GM18907 (cell line): Measurements from ENCODE around the gene AGER.
"Not testable (repeated sequence)": the region's sequence is repeated elsewhere in the genome, so short reads cannot be mapped to it uniquely, and the experiment has no call there.

Source experiments
- ATAC-seq: cut with Tn5 transposase; IDR thresholded peaks from one replicate; pipeline ENCODE4 v1.9.1; 2021; ENCODE audit warnings: mild to moderate bottlenecking, moderate library complexity; ENCODE audit not compliant: unreplicated experiment

Gene AGER

GRCh38 chr6:32187725-32188380 lies 3.8 kb upstream of the AGER start:
- not testable (repeated sequence) for ATAC-seq

DNA sequence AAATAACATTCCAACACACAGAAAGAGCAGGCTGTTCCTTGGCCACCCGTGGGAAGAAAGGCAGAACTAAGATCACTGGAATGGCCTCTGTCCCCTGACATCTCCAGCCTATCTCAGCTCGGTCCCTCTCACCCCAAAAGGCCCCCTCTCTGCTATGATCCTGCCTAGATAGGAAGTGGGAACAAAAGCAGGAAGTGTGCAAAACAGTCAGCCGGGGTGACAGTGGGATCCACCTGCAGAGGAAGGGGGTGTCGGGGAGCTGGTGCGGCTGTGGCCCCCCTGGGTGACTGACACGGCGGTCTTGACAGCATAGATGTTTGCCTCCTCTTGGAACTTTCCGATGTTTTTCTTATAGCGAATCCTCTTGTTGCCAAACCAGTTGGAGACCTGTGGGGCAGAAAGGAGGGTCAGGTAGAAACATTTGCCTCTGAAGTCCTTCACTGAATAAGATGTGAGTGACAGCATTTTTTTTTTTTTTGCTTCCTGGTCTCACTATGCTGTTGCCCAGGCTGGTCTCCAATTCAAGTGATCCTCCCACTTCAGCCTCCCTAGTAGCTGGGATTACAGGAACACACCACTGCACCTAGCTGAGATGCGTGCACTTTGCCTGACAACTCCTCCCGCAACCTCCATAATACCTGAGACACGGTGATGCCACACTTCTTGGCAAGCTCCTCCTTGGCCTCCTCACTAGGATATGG lies 3.1 kb upstream of the AGER start:
- ATAC-seq, result no peak

- ATAC-seq, result not testable (repeated sequence)
Observed at GRCh38 chr6:32186151-32186840, 2.2 kb upstream of the AGER start.

DNA sequence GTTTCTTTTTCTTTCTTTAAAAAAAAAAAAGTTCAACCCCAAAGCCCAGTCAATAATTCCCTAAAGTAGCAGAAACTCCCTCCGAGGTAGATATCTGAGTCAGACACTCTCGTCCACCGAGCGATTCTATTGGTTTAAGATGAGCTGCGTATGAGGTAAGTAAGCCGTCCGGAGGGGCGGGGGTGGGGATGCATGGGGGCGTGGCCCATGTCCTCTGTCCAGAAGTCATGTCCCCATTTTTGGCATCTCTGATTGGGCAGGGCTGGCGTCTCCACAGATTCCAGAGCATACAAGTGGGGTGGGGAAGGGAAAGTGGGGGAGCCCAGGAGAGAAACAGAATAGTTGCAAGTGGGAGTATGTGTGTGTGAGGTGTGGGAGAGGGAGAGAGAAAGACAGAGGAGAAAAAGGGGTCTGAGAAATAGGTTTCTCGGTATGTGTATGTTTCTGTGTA lies 1.7 kb upstream of the AGER start:
- not testable (repeated sequence) for ATAC-seq

- no peak for ATAC-seq
Observed at GRCh38 chr6:32183483-32184083, 470 bp downstream of the AGER start.

- no peak for ATAC-seq
Observed at GRCh38 chr6:32183030-32183429, 1.0 kb downstream of the AGER start.

GRCh38 chr6:32182555-32182981 lies 1.5 kb downstream of the AGER start:
- ATAC-seq, result no peak

- ATAC-seq, result no peak
Observed at GRCh38 chr6:32181915-32182529, 2.0 kb downstream of the AGER start.

DNA sequence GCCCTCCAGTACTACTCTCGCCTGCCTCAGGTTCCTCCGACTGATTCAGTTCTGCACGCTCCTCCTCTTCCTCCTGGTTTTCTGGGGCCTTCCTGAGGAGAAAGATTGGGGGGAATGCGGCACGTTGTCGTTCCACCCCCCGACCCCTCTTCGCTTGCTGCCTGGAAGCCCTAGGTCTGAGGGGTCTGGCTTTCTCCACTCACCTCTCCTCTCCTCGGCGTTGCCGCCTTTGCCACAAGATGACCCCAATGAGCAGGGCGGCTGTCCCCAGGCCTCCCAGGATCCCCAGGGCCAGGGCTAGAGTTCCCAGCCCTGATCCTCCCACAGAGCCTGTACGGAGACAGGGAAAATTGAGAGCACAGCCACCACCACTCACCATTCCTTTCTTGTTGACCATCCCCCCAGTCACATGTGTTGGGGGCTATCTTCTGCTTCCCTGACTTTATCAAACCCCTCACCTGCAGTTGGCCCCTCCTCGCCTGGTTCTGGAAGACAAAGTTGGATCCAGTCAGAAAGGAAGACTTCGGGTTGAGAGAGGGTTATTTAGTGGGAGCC lies 2.8 kb downstream of the AGER start:
- no peak for ATAC-seq

GRCh38 chr6:32179766-32180405 lies 4.2 kb downstream of the AGER start:
- no peak for ATAC-seq

GRCh38 chr6:32178547-32179440 lies 5.3 kb downstream of the AGER start:
- ATAC-seq, result no peak

- peak; percentile 79 for ATAC-seq
Observed at GRCh38 chr6:32177788-32178546, 6.1 kb downstream of the AGER start, which contains the start of gene RNF5. RNF5 (plus strand) TSS chr6:32178405; CDS start chr6:32178512, 107 bp downstream.

DNA sequence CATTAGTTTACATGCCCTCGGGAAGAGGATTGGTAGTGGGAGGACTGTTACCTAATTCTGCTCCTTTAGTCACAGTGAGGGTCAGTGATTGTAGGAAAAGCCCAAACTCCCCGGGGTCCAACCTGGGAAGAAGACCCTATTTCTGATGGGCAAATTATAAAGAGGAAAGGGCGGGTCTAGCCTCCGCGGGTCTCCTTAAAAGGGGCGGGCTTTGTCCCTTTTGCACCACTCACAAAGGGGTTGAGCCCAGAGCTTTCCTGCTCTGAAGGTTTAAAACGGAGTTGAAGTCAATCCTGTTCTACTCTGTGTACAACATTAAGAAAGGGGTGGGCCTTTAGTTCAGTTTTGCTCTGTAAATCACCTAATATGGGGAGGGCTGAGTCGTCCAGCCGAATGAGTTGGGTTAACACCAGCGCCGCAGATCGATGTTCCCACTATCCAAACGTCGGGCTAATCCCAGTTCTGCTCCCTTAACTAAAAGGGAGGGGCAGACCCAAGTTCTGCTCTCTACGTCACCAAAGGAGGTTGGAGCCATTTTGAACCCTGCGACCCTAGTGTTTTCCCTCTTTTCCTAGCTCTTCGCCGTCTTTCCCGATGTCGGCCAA lies 6.8 kb downstream of the AGER start:
- no peak for ATAC-seq

DNA sequence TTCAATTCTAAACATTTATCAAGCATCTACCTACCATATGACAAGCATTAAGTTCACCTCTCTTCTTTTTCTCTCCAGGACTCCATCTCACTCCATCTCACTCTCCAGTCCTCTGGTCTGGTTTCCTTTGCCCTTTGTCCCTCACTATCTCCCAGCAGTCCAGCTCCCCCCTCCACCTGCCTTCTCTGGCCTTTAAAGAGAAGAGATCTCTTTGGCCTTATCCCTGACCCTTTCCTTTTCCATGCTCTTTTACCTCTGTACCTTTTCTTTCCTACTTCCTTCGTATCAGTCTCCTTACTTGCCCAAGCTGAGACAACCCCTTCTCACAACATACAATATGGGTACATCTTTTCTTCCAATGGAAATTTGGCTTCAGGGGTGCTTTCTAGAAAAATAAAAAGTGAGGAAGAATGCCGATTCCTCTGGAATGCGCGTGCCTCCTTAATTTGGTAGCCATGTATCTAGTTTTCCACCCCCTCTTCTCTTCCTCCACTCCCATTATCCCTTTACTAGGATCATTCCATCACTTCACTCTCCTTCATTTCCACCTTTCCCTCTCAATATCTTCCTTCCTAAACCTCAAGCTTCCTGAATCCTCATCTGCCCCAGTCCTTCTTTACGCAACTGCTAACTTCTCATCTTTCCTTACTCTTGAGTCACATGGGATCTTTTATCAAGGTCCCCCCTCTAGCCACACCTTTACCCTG lies 7.4 kb downstream of the AGER start:
- no peak for ATAC-seq

DNA sequence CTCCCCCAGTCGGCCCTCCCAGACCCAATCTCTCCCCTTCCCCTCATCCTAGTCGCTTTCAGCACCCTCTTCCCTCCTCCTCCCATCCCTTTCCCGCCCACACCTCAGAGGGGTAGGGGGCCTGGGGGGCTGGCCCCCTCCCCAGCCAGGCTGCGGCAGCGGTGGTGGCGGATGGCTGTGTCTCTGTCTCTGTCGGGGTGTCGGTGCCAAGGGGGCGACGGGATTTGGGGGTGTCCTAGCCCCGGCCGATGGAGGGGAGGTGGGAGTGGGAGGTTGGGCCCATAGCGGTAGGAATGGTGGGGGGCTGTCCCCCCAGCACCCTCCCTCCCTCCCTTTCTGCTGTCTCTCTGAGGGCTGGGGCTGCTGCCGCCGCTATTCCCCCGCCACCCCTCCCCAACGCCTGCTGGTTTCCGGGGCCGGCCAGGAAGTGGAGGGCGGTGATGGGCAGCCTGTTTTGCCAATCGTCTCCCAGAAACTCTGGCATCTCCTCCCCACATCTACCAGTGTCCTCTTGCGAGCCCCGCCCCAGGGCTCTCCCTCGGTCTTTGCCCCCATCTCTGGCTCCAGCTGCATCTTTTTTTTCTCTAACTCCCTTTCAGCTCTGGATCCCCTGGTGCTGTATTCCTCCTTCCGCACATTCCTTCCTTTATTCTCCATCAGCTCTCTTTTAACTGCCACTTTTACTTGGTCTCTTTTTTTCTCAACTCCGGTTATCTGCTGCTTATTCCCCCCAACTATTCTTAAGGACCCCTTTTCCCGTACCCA lies 8.2 kb downstream of the AGER start, which contains the start of gene AGPAT1:
Gene AGPAT1, minus strand, starts transcription at position 374 of the 765 bp plus-strand sequence. CDS start 4,588 bp downstream, outside the sequence.
- ATAC-seq, result peak; percentile 47

GRCh38 chr6:32175322-32175710 lies 8.7 kb downstream of the AGER start:
- ATAC-seq, result no peak
